ENCODE measurements around the gene ATP5F1D. TPM values are rescaled to one million over a fixed set of nuclear protein-coding genes. Genes with fewer than 3 reads are reported as not detected.

ATP5F1D gene
- total and polyA plus RNA-seq, 2 of the 13 experiments (the other 11 are each of a cell fraction or from before 2014, with no cell fraction given): 39.4 to 78.7 TPM

DNA sequence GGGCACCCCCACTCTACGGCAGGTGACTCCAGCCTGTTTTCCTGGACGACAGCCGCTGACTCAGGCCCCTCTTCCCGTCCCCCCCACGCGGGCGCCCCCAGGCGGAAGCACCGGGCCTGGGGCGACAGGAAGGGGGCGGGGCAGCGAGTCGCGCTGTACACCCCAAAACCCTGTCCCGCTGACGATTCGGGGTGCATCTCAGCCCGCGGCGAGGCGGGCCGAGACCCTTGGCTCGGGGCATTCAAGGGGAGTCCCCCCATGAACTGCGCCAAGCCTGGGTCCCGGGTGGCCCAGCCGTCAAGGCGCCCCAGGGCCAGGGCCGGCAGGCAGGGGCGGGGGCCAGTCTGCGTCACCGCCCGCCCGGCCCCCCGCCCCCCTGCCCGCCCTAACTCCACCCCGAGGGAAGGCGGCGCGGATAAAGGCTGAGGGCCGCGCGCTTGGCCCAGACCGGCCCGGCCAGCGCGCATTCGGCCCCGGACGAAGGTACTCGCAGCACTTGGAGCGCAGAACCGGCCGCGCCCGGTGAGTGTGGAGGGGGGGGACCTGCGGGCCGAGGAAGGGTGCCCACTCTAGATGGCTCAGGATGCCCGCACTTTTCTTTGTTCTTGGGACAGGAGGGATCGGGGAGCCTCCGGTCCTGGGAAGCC, 6.7 kb downstream of the ATP5F1D start, which contains the start of gene MIDN (continued):
- peak; percentile 41; the same call in 1 of the 2 replicates for TF ChIP-seq HIC2 (CRISPR knock-in tag; IDR thresholded peaks at IDR 0.05; ENCODE audit: low read depth)
- peak; percentile 67; the same call in 1 of the 2 replicates for TF ChIP-seq MED13 (CRISPR knock-in tag; IDR thresholded peaks at IDR 0.05)
- no peak for TF ChIP-seq ZNF780A (CRISPR knock-in tag; IDR thresholded peaks at IDR 0.05)
- peak; percentile 58 for TF ChIP-seq ZGPAT (CRISPR knock-in tag; IDR thresholded peaks at IDR 0.05)
- peak; percentile 94; the same call in 1 of the 2 replicates for TF ChIP-seq ZNF430 (CRISPR knock-in tag; IDR thresholded peaks at IDR 0.05)
- TF ChIP-seq POGK (CRISPR knock-in tag; conservative IDR thresholded peaks at IDR 0.05): 0 out of 2 replicates have a peak, but pooled peaks have one; percentile 36
- 0 out of 2 replicates have a peak, but pooled peaks have one; percentile 9 for TF ChIP-seq KMT2A (CRISPR knock-in tag; IDR thresholded peaks at IDR 0.05)
- peak; percentile 57; the same call in 1 of the 2 replicates for TF ChIP-seq JUN (CRISPR knock-in tag; IDR thresholded peaks at IDR 0.05)
- TF ChIP-seq ZNF331 (CRISPR knock-in tag; IDR thresholded peaks at IDR 0.05): peak; percentile 34; the same call in 1 of the 2 replicates
- TF ChIP-seq ZNF546 (CRISPR knock-in tag; conservative IDR thresholded peaks at IDR 0.05): no peak; the same call in 1 of the 2 replicates
- no peak for TF ChIP-seq SOX6 (IDR thresholded peaks at IDR 0.05)
- TF ChIP-seq SOX6 (CRISPR knock-in tag; IDR thresholded peaks at IDR 0.05): peak; percentile 61
- TF ChIP-seq DBP (CRISPR knock-in tag; IDR thresholded peaks at IDR 0.05; ENCODE audit: not compliant biosample characterization): peak; percentile 33
- TF ChIP-seq ZNF180 (CRISPR knock-in tag; IDR thresholded peaks at IDR 0.05; ENCODE audit: borderline replicate concordance, low read depth): no peak
- TF ChIP-seq ZNF207 (IDR thresholded peaks at IDR 0.05; ENCODE audit: borderline replicate concordance): no peak
- peak; percentile 67; the same call in 1 of the 2 replicates for TF ChIP-seq ZNF605 (CRISPR knock-in tag; IDR thresholded peaks at IDR 0.05)
- TF ChIP-seq, protein P1, sequence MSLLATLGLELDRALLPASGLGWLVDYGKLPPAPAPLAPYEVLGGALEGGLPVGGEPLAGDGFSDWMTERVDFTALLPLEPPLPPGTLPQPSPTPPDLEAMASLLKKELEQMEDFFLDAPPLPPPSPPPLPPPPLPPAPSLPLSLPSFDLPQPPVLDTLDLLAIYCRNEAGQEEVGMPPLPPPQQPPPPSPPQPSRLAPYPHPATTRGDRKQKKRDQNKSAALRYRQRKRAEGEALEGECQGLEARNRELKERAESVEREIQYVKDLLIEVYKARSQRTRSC (CRISPR knock-in tag; IDR thresholded peaks at IDR 0.05; ENCODE audit: low read depth): no peak
- TF ChIP-seq ZNF337 (CRISPR knock-in tag; IDR thresholded peaks at IDR 0.05; ENCODE audit: borderline replicate concordance, low read depth): no peak
- TF ChIP-seq RELA (CRISPR knock-in tag; IDR thresholded peaks at IDR 0.05): no peak; the same call in 1 of the 2 replicates
- no peak; the same call in 1 of the 2 replicates for TF ChIP-seq HNF4G (IDR thresholded peaks at IDR 0.05; ENCODE audit: borderline replicate concordance, low read depth, low read length)
- TF ChIP-seq HNF4G (CRISPR knock-in tag; IDR thresholded peaks at IDR 0.05; ENCODE audit: borderline replicate concordance, low read depth): no peak
- no peak for TF ChIP-seq HOXA7 (CRISPR knock-in tag; IDR thresholded peaks at IDR 0.05)
- TF ChIP-seq NR2F2 (IDR thresholded peaks at IDR 0.05; ENCODE audit: borderline replicate concordance, low read depth): no peak
- no peak for TF ChIP-seq MBNL3 (CRISPR knock-in tag; conservative IDR thresholded peaks at IDR 0.05)

Measured in HepG2 (cell line).